CD4-positive, alpha-beta T cell (primary cell): ENCODE measurements around the gene EID3. TPM values are rescaled to one million over a fixed set of nuclear protein-coding genes. Genes with fewer than 3 reads are reported as not detected.

Experiments
- ATAC-seq: fragments of 200-7000 bp; cut with Tn5 transposase; one replicate; pipeline ENCODE4 v1.10.0; 2022; ENCODE audit warnings: mild to moderate bottlenecking; ENCODE audit not compliant: poor library complexity
- CTCF ChIA-PET: fragments of 350-600 bp; sonication (Branson Sonifier 250); formaldehyde crosslinking; loops from one replicate; lab custom pipeline; 2021; ENCODE audit warnings: antibody characterized with exemption, inconsistent platforms; lab: Charles Lee
- POLR2A ChIA-PET: fragments of 350-600 bp; sonication (Branson Sonifier 250); formaldehyde crosslinking; loops from one replicate; lab custom pipeline; 2021; ENCODE audit warnings: antibody characterized with exemption, inconsistent platforms; lab: Charles Lee
- DNase-seq, 14 experiments: peaks; one replicate each; pipeline ENCODE4 v3.0.0-alpha.2; 2013 to 2020; ENCODE audit warnings: mixed read lengths in 2 of 14
- H3K27ac ChIP-seq, 2 donors: one replicate each; pipeline versions ENCODE4 v1.5.1 to v1.7.0; 2013; ENCODE audit warnings: low read length in 2 of 2, low read depth in 1 of 2, mild to moderate bottlenecking in 1 of 2
- H3K27me3 ChIP-seq, 2 experiments: 1 replicate in 1 of 2; 2 replicates in 1 of 2; pipeline versions ENCODE4 v1.6.1 to v1.7.0; 2013; ENCODE audit warnings: low read length in 2 of 2, control low read depth in 1 of 2, mild to moderate bottlenecking in 1 of 2, moderate library complexity in 1 of 2; ENCODE audit not compliant: insufficient read depth in 2 of 2, control insufficient read depth in 1 of 2
- H3K36me3 ChIP-seq: one replicate; pipeline ENCODE4 v1.6.1; 2013; ENCODE audit warnings: low read length, control low read depth; ENCODE audit not compliant: insufficient read depth
- H3K4me1 ChIP-seq: one replicate; pipeline ENCODE4 v1.6.1; 2013; ENCODE audit warnings: low read length, control low read depth; ENCODE audit not compliant: insufficient read depth
- H3K4me3 ChIP-seq: one replicate; pipeline ENCODE4 v1.5.1; 2013; ENCODE audit warnings: mild to moderate bottlenecking, low read length, moderate library complexity
- H3K9me3 ChIP-seq, 2 experiments: 1 replicate in 1 of 2; 2 replicates in 1 of 2; pipeline versions ENCODE4 v1.6.1 to v1.7.0; 2013; ENCODE audit warnings: low read length in 2 of 2, mild to moderate bottlenecking in 2 of 2, control low read depth in 1 of 2, moderate library complexity in 1 of 2; ENCODE audit not compliant: control insufficient read depth in 1 of 2, insufficient read depth in 1 of 2
- H3K27ac Mint-ChIP-seq: one replicate; pipeline ENCODE4 v1.8.0; 2020; ENCODE audit warnings: mixed read lengths
- H3K27me3 Mint-ChIP-seq: one replicate; pipeline ENCODE4 v1.8.0; 2021; ENCODE audit warnings: mixed read lengths
- H3K36me3 Mint-ChIP-seq: one replicate; pipeline ENCODE4 v1.8.0; 2021; ENCODE audit warnings: low read depth, mixed read lengths
- H3K4me1 Mint-ChIP-seq: one replicate; pipeline ENCODE4 v1.8.0; 2021; ENCODE audit warnings: low read depth, mixed read lengths
- H3K4me3 Mint-ChIP-seq: one replicate; pipeline ENCODE4 v1.8.0; 2020; ENCODE audit warnings: mild to moderate bottlenecking, mixed read lengths
- H3K9me3 Mint-ChIP-seq: one replicate; pipeline ENCODE4 v1.8.0; 2020; ENCODE audit warnings: mixed read lengths
- CTCF ChIP-seq: fragments of 200-600 bp; IDR thresholded peaks from one replicate; pipeline ENCODE4 v1.8.0; 2022; ENCODE audit warnings: antibody characterized with exemption, mild to moderate bottlenecking
- intact Hi-C, 2 experiments: fragments of 100-400 bp; cut with DNase I in 1 of 2; cut with micrococcal nuclease in 1 of 2; formaldehyde crosslinking; loops; one replicate each; pipeline versions ENCODE4 v1.15.1 to v1.9.0; 2023 to 2025; cut with DNase I, micrococcal nuclease
- total RNA-seq, 174 experiments: library from RNA in 2 of 174; stranded (reverse) in 2 of 174; gene quantifications; one replicate each; pipeline ENCODE4 v1.2.3 and lab custom pipeline; 2021 to 2026

EID3 gene
- total RNA-seq, 2 experiments from 2014 or later: 13.5 to 14.3 TPM

- peak overlapping the region; percentile 14 for H3K27ac Mint-ChIP-seq
- intact Hi-C loops: loop anchor here in 1 of 2 experiments (10.0 kb wide), 1 partner anchor 241 kb away; the partner anchor contains the start of gene HCFC2
These were observed 1.8 kb downstream of the EID3 start for GRCh38 chr12:104305349-104305748.

GRCh38 chr12:104306376-104306775 lies 2.8 kb downstream of the EID3 start:
- H3K9me3 Mint-ChIP-seq: no peaks in the 10 kb centered on the region
- no peak for TF ChIP-seq CTCF
- H3K4me3 Mint-ChIP-seq: no peak overlapping the region
- no peak overlapping the region for H3K4me3 ChIP-seq
- peaks cover 4% of the 10 kb centered on the region for H3K36me3 ChIP-seq
- no peaks in the 10 kb centered on the region for H3K27me3 ChIP-seq
- POLR2A ChIA-PET: no interaction called here
- peaks cover 35% of the 10 kb centered on the region for H3K36me3 Mint-ChIP-seq
- intact Hi-C loops: loop anchor here in 1 of 2 experiments (10.0 kb wide), 1 partner anchor 242 kb away; the partner anchor contains the start of gene HCFC2
- H3K27ac ChIP-seq: no peak overlapping the region
- H3K9me3 ChIP-seq: no peaks in the 10 kb centered on the region
- peaks cover 23% of the 10 kb centered on the region for H3K4me1 ChIP-seq
- DNase-seq (no peak), ATAC-seq (no peak)
- no peak overlapping the region for H3K27ac Mint-ChIP-seq
- CTCF ChIA-PET: no interaction called here
- H3K4me1 Mint-ChIP-seq: peaks cover 64% of the 10 kb centered on the region
- no peaks in the 10 kb centered on the region for H3K27me3 Mint-ChIP-seq

More at GRCh38 chr12:104305349-104305748, 1.8 kb downstream of the EID3 start:
- POLR2A ChIA-PET: interaction anchor here (1.8 to 4.1 kb wide), 2 partner anchors 17 to 167 kb away, joined by 13 to 102 read pairs; partner anchors contain the start of gene NFYB
- H3K9me3 ChIP-seq: no peaks in the 10 kb centered on the region
- peak overlapping the region; percentile 92 for H3K4me3 Mint-ChIP-seq
- no peaks in the 10 kb centered on the region for H3K36me3 ChIP-seq
- H3K4me1 Mint-ChIP-seq: peaks cover 67% of the 10 kb centered on the region
- TF ChIP-seq CTCF: no peak
- H3K27ac ChIP-seq: no peak overlapping the region
- no peak for DNase-seq
- no peak overlapping the region for H3K4me3 ChIP-seq
- H3K4me1 ChIP-seq: peaks cover 23% of the 10 kb centered on the region
- no peaks in the 10 kb centered on the region for H3K27me3 ChIP-seq
- no peaks in the 10 kb centered on the region for H3K27me3 Mint-ChIP-seq
- H3K36me3 Mint-ChIP-seq: peaks cover 31% of the 10 kb centered on the region
- no peak for ATAC-seq
- CTCF ChIA-PET: no interaction called here
- H3K9me3 Mint-ChIP-seq: no peaks in the 10 kb centered on the region

- Mint-ChIP-seq H3K27ac (no peak overlapping the region), H3K36me3 (peaks cover 38% of the 10 kb centered on the region), H3K4me1 (peaks cover 58% of the 10 kb centered on the region), H3K9me3 (no peaks in the 10 kb centered on the region), H3K27me3 (no peaks in the 10 kb centered on the region), H3K4me3 (no peak overlapping the region)
- ChIA-PET POLR2A (interaction anchor here (2.2 kb wide), 1 partner anchor 19 kb away, joined by 11 read pairs; no protein-coding TSS in a partner anchor), CTCF (no interaction called here)
- ATAC-seq (no peak), DNase-seq (no peak)
- intact Hi-C loops: loop anchor here in 1 of 2 experiments (10.0 kb wide), 1 partner anchor 242 kb away; the partner anchor contains the start of gene HCFC2
- TF ChIP-seq CTCF: no peak
- Histone ChIP-seq H3K9me3 (no peaks in the 10 kb centered on the region), H3K27me3 (no peaks in the 10 kb centered on the region), H3K27ac (no peak overlapping the region), H3K36me3 (peaks cover 9% of the 10 kb centered on the region), H3K4me3 (no peak overlapping the region), H3K4me1 (peaks cover 23% of the 10 kb centered on the region)
These were observed 3.6 kb downstream of the EID3 start for GRCh38 chr12:104306943-104307654.
